Pancreas (tissue), 10 donors: Measurements from ENCODE around the gene PRICKLE2. TPM values are rescaled to one million over a fixed set of nuclear protein-coding genes. Genes with fewer than 3 reads are reported as not detected.

Source experiments
- ATAC-seq, 4 donors: fragments of 200-7000 bp; cut with Tn5 transposase; one replicate each; pipeline versions ENCODE4 v1.8.0 to v1.9.1; 2020; ENCODE audit warnings: mild to moderate bottlenecking in 4 of 4, moderate library complexity in 4 of 4
- DNase-seq, 6 donors: peaks; one replicate each; pipeline ENCODE4 v3.0.0-alpha.2; 2020
- FAIRE-seq: peaks from 2 replicates; lab custom pipeline; 2012; peaks lifted over from hg19 to GRCh38; lab: Jason Lieb, UNC
- H3K27ac ChIP-seq, 4 donors: fragments of 200-600 bp; sonication (generic); 1 replicate in 3 of 4; 2 replicates in 1 of 4; pipeline versions ENCODE4 v1.5.0 to v1.8.0; 2020
- H3K27me3 ChIP-seq, 4 donors: fragments of 200-600 bp; one replicate each; pipeline ENCODE4 v1.8.0; 2021
- H3K36me3 ChIP-seq, 3 donors: fragments of 200-600 bp; sonication (generic) in 1 of 3; one replicate each; pipeline versions ENCODE4 v1.5.0 to v1.8.0; 2020 to 2021
- H3K4me1 ChIP-seq, 3 donors: fragments of 200-600 bp; one replicate each; pipeline ENCODE4 v1.8.0; 2021
- H3K4me3 ChIP-seq, 4 donors: fragments of 200-600 bp; sonication (generic) in 2 of 4; one replicate each; pipeline versions ENCODE4 v1.5.0 to v1.8.0; 2020 to 2021
- H3K9me3 ChIP-seq, 4 donors: fragments of 200-600 bp; one replicate each; pipeline ENCODE4 v1.8.0; 2021
- WGBS, 2 donors: extraction: QIAGEN DNeasy Blood & Tissue Kit; methylation state at CpG; one replicate each; pipeline ENCODE4 v1.1.7; 2013; 5-methylcytosine and 5-hydroxymethylcytosine counted together
- intact Hi-C, 3 donors: fragments of 100-400 bp; cut with DNase I; formaldehyde crosslinking; loops; one replicate each; pipeline versions ENCODE4 v1.11.1 to v1.14.2; 2022
- polyA plus RNA-seq, 2 donors: library from polyadenylated mRNA; stranded (reverse); fragments of 200-250 nt; gene quantifications; one replicate each; pipeline ENCODE4 v1.2.3, GENCODE V29; 2013
- total RNA-seq, 6 donors: library from RNA; stranded (reverse); fragmentation: NEBNext Ultra II Directional in 4 of 6; extraction: Animal tissue kit (Norgen Biotek cat#: 25700) in 4 of 6; gene quantifications; one replicate each; pipeline versions ENCODE4 v1.2.1 to v1.2.4, GENCODE V29; 2021 to 2023
- TF ChIP-seq, protein P1 (sequence below), 4 donors: fragments of 200-600 bp; sonication (generic) in 3 of 4; IDR thresholded peaks; one replicate each; pipeline versions ENCODE4 v1.5.0 to v1.8.0; 2021; ENCODE audit warnings: antibody characterized with exemption in 4 of 4
- donor health status: healthy with polysubstance abuse.
- donor health status: DM: no; HTN: no; CAD: no; lungs with moderate emphysema.
- donor health status: DM: no; HTN: no; CAD: no.
- donor health status: control.
- donor health status: control.
- donor health status: Bipolar disorder and iron deficiency.
- donor health status: DM: yes; HTN: yes; CAD: no.
- donor health status: DM: no; HTN: no; CAD: no.
- donor health status: DM: no; HTN: no; CAD: no.
- donor health status: DM: yes; HTN: yes; CAD: no.

The PRICKLE2 gene
- total and polyA plus RNA-seq, 8 donors: 1.5 to 13.9 (median 7.2) TPM

DNA sequence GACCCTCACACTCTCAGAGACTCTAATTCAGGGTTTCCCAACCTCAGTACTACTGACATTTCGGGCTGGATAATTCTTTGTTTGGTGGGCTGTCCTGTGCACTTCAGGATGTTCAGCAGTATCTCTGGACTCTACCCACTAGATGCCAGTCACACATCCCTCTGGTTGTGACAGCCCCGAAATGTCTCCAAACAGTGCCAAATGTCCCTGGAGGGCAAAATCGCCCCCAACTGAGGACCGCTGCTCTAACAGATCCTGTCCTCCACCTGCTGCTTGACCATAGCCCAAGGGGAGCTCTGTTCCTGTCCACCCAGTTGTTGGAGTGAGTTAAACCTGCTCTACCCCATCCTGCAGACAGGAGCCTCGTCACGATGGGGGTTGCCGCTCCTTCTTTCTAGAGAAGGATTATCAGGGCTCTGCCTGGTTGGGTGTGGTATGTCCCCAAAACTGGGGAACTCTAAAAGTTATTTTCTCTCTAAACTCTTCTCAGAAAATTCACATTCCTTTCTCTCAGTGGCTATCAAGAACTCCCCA is 116.4 kb downstream of the PRICKLE2 start:
- Histone ChIP-seq H3K36me3 (no peaks in the 10 kb centered on the region), H3K27ac (no peak overlapping the region), H3K9me3 (no peaks in the 10 kb centered on the region), H3K4me1 (no peaks in the 10 kb centered on the region), H3K27me3 (no peaks in the 10 kb centered on the region), H3K4me3 (no peak overlapping the region)
- ATAC-seq (no peak), DNase-seq (no peak), FAIRE-seq (no peak)
- 91 to 92% methylated on average over 7 of the region's 7 CpGs for WGBS, 2 donors
- intact Hi-C loops: no loop called here
- TF ChIP-seq, protein P1, sequence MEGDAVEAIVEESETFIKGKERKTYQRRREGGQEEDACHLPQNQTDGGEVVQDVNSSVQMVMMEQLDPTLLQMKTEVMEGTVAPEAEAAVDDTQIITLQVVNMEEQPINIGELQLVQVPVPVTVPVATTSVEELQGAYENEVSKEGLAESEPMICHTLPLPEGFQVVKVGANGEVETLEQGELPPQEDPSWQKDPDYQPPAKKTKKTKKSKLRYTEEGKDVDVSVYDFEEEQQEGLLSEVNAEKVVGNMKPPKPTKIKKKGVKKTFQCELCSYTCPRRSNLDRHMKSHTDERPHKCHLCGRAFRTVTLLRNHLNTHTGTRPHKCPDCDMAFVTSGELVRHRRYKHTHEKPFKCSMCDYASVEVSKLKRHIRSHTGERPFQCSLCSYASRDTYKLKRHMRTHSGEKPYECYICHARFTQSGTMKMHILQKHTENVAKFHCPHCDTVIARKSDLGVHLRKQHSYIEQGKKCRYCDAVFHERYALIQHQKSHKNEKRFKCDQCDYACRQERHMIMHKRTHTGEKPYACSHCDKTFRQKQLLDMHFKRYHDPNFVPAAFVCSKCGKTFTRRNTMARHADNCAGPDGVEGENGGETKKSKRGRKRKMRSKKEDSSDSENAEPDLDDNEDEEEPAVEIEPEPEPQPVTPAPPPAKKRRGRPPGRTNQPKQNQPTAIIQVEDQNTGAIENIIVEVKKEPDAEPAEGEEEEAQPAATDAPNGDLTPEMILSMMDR (IDR thresholded peaks at IDR 0.05): no peak

DNA sequence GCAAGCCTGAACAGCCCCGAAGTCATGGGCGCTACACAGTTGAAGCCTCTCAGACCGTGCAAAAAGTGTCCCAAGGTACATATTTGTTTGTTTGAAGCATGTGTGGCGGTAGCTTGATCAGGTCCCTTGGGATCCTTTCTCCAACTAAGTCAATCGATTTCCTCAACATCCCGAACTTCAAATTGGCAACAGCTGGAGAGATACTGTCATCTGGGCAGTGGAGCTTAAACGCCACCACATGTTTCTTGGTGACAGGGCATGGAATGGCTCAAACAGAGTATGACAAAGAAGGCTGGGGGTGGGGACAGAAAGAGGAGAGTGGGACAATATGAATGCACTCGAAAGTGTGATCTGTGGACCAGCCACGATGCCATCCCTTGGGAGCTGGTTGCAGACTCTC is 117.0 kb downstream of the PRICKLE2 start:
- WGBS, 2 donors: 88% methylated on average over 9 of the region's 9 CpGs
- TF ChIP-seq, protein P1 (IDR thresholded peaks at IDR 0.05): no peak
- FAIRE-seq (no peak), ATAC-seq (no peak), DNase-seq (no peak)
- H3K9me3 ChIP-seq: no peaks in the 10 kb centered on the region
- no peaks in the 10 kb centered on the region for H3K4me1 ChIP-seq
- H3K36me3 ChIP-seq: no peaks in the 10 kb centered on the region
- H3K27ac ChIP-seq: no peak overlapping the region
- H3K27me3 ChIP-seq: no peaks in the 10 kb centered on the region
- intact Hi-C loops: no loop called here
- H3K4me3 ChIP-seq: no peak overlapping the region

DNA sequence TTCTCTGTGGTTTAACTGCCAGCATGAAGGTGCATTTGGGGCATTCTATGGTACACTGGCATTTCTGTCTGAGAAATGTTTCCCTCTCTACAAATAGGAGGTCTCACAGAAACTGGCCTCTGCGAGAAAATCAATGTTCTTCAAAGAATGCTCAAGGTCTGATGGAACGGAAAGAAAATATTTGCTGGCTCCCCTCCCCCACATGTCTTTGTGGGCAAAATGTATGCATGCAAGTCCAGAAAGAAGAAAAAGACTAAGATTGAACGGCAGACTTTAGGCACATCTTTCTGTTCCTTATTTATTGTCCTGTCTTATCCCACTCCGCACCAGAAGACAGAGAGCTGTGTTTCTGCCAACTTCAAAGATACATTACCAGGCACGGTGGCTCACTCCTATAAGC is 118.1 kb downstream of the PRICKLE2 start:
- Histone ChIP-seq H3K9me3 (no peaks in the 10 kb centered on the region), H3K4me3 (no peak overlapping the region), H3K4me1 (no peaks in the 10 kb centered on the region), H3K27me3 (no peaks in the 10 kb centered on the region), H3K27ac (no peak overlapping the region), H3K36me3 (no peaks in the 10 kb centered on the region)
- TF ChIP-seq, protein P1 (IDR thresholded peaks at IDR 0.05): no peak
- 47 to 49% methylated on average over 5 of the region's 5 CpGs for WGBS, 2 donors
- ATAC-seq: no peak
- FAIRE-seq: no peak
- intact Hi-C loops: no loop called here
- no peak for DNase-seq

DNA sequence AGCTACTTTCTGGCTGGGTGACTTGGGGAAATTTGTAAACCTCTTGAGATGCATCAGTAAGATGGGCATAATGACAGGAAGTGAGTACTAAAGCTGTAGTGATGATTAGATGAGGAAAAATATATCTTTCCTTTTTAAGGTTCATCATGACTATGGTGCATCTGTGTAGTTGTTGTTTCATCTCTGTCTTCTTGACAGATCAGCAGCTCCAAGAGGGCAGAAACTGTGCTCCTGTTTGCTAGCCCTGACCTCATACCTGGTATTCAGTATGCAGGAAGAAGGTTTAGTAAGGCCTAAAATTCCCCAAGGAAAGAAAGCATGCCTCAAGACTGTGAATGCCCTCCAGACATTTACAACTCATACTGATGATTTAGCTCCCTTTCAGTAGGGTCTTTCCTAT is 119.5 kb downstream of the PRICKLE2 start:
- no peaks in the 10 kb centered on the region for H3K27me3 ChIP-seq
- no peaks in the 10 kb centered on the region for H3K4me1 ChIP-seq
- FAIRE-seq (no peak), ATAC-seq (no peak), DNase-seq (no peak)
- H3K27ac ChIP-seq: no peak overlapping the region
- H3K9me3 ChIP-seq: no peaks in the 10 kb centered on the region
- H3K36me3 ChIP-seq: no peaks in the 10 kb centered on the region
- TF ChIP-seq, protein P1 (IDR thresholded peaks at IDR 0.05): no peak
- no peak overlapping the region for H3K4me3 ChIP-seq
- intact Hi-C loops: no loop called here

DNA sequence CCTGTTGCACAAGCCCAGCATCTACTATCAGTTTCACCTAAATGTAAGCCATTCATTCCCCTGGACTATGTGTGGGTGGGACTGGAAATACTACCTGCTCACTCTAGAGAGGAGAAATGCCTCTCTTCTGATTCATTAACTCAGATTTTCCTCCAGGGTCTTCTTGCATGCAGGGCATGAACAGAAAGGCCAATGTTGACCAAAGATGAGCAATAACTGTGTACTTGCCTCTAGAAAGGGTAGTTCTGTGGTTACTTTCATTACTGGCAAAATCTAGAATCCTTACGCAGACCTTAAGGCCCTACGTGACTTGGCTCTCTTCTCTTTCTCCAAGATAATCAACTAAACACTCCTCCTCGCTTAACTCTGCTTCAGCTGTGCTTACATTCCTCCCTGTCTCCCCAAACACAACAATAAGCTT is 120.6 kb downstream of the PRICKLE2 start:
- 92 to 93% methylated on average over 3 of the region's 3 CpGs for WGBS, 2 donors
- no peak for FAIRE-seq
- intact Hi-C loops: no loop called here

More for the DNA sequence above, 120.6 kb downstream of the PRICKLE2 start:
- no peaks in the 10 kb centered on the region for H3K4me1 ChIP-seq
- TF ChIP-seq, protein P1 (IDR thresholded peaks at IDR 0.05): no peak
- H3K27ac ChIP-seq: no peak overlapping the region
- H3K9me3 ChIP-seq: no peaks in the 10 kb centered on the region
- ATAC-seq (no peak), DNase-seq (no peak)
- no peaks in the 10 kb centered on the region for H3K27me3 ChIP-seq
- H3K4me3 ChIP-seq: no peak overlapping the region
- H3K36me3 ChIP-seq: no peaks in the 10 kb centered on the region
